Measurements from ENCODE around the gene DCLK1. TPM values are rescaled to one million over a fixed set of nuclear protein-coding genes. Genes with fewer than 3 reads are reported as not detected.

The DCLK1 gene
- total and polyA plus RNA-seq, 7 donors: 1.2 to 64.8 (median 10.2) TPM

GRCh38 chr13:36147330-36147729, 16.1 kb upstream of the DCLK1 start:
- Histone ChIP-seq H3K27ac (no peak overlapping the region), H3K36me3 (no peaks in the 10 kb centered on the region), H3K27me3 (no peaks in the 10 kb centered on the region), H3K4me3 (no peak overlapping the region), H3K4me1 (no peaks in the 10 kb centered on the region), H3K9me3 (peaks cover 0 to 5% (median 0%) of the 10 kb centered on the region in 4 donors)
- intact Hi-C loops (cut with DNase I): no loop called here
- WGBS, 2 donors: 92 to 96% methylated on average over 3 of the region's 3 CpGs
- no peak for TF ChIP-seq EP300 (IDR thresholded peaks at IDR 0.05)
- DNase-seq: no peak

GRCh38 chr13:36146511-36147269, 15.5 kb upstream of the DCLK1 start:
- intact Hi-C loops (cut with DNase I): no loop called here
- 78 to 90% methylated on average over 4 of the region's 4 CpGs for WGBS, 2 donors
- TF ChIP-seq EP300 (IDR thresholded peaks at IDR 0.05) (no peak), POLR2A (IDR thresholded peaks at IDR 0.05) (no peak), POLR2AphosphoS5 (IDR thresholded peaks at IDR 0.05) (no peak), CTCF (IDR thresholded peaks at IDR 0.05) (no peak)

GRCh38 chr13:36143738-36144137, 12.6 kb upstream of the DCLK1 start:
- Histone ChIP-seq H3K9me3 (peaks cover 0 to 9% (median 0%) of the 10 kb centered on the region in 4 donors), H3K4me1 (no peaks in the 10 kb centered on the region), H3K4me3 (no peak overlapping the region), H3K36me3 (no peaks in the 10 kb centered on the region), H3K27ac (no peak overlapping the region), H3K27me3 (no peaks in the 10 kb centered on the region)
- 83 to 87% methylated on average over 2 of the region's 2 CpGs for whole genome bisulfite sequencing, 2 donors
- no peak for DNase-seq
- no peak for TF ChIP-seq POLR2AphosphoS5 (IDR thresholded peaks at IDR 0.05)
- TF ChIP-seq POLR2A (IDR thresholded peaks at IDR 0.05): no peak
- intact Hi-C loops (cut with DNase I): no loop called here

More at GRCh38 chr13:36146511-36147269, 15.5 kb upstream of the DCLK1 start:
- Histone ChIP-seq H3K36me3 (no peaks in the 10 kb centered on the region), H3K4me1 (no peaks in the 10 kb centered on the region), H3K27me3 (no peaks in the 10 kb centered on the region), H3K9me3 (peaks cover 0 to 5% (median 0%) of the 10 kb centered on the region in 4 donors), H3K27ac (no peak overlapping the region), H3K4me3 (no peak overlapping the region)
- no peak for DNase-seq

- Histone ChIP-seq H3K27ac (no peak overlapping the region), H3K9me3 (peaks cover 0 to 9% (median 0%) of the 10 kb centered on the region in 4 donors), H3K4me1 (no peaks in the 10 kb centered on the region), H3K27me3 (no peaks in the 10 kb centered on the region), H3K4me3 (no peak overlapping the region), H3K36me3 (no peaks in the 10 kb centered on the region)
- no peak for DNase-seq
- intact Hi-C loops (cut with DNase I): no loop called here
- TF ChIP-seq EP300 (IDR thresholded peaks at IDR 0.05): no peak
- no peak for TF ChIP-seq CTCF (IDR thresholded peaks at IDR 0.05)
- TF ChIP-seq POLR2A (IDR thresholded peaks at IDR 0.05): no peak
- TF ChIP-seq POLR2AphosphoS5 (IDR thresholded peaks at IDR 0.05): no peak
These were observed 11.6 kb upstream of the DCLK1 start for GRCh38 chr13:36142735-36143134.

GRCh38 chr13:36135876-36136275, 4.7 kb upstream of the DCLK1 start:
- Histone ChIP-seq H3K36me3 (no peaks in the 10 kb centered on the region), H3K4me3 (no peak overlapping the region), H3K9me3 (peaks cover 0 to 4% (median 0%) of the 10 kb centered on the region in 4 donors), H3K27me3 (no peaks in the 10 kb centered on the region), H3K4me1 (no peaks in the 10 kb centered on the region), H3K27ac (no peak overlapping the region)
- 67 to 75% methylated on average over 2 of the region's 2 CpGs for WGBS, 2 donors
- intact Hi-C loops (cut with DNase I): no loop called here
- no peak for DNase-seq
- no peak for TF ChIP-seq CTCF (IDR thresholded peaks at IDR 0.05)
- no peak for TF ChIP-seq POLR2A (IDR thresholded peaks at IDR 0.05)
- no peak for TF ChIP-seq POLR2AphosphoS5 (IDR thresholded peaks at IDR 0.05)
- TF ChIP-seq EP300 (IDR thresholded peaks at IDR 0.05): no peak
